RWPE2 (cell line): ENCODE measurements around the gene ELF1.

Experiments used
- ATAC-seq: fragments of 200-7000 bp; cut with Tn5 transposase; 3 replicates; pipeline ENCODE4 v1.9.1; 2021; ENCODE audit warnings: low read depth
- DNase-seq: peaks from one replicate; pipeline ENCODE4 v3.0.0-alpha.2; 2020; ENCODE audit warnings: low spot score
- H3K27ac ChIP-seq: fragments of 450-650 bp; 2 replicates; pipeline ENCODE4 v1.5.1; 2017; ENCODE audit warnings: mild to moderate bottlenecking; ENCODE audit not compliant: poor library complexity, severe bottlenecking
- H3K27me3 ChIP-seq: fragments of 250-450 bp; sonication (Bioruptor Pico); 2 replicates; pipeline ENCODE4 v1.5.1; 2021; ENCODE audit warnings: mild to moderate bottlenecking, moderate library complexity; ENCODE audit not compliant: insufficient read depth, poor library complexity, severe bottlenecking
- H3K36me3 ChIP-seq: fragments of 250-450 bp; sonication (Bioruptor Pico); 2 replicates; pipeline ENCODE4 v1.5.1; 2020; ENCODE audit warnings: low read depth, mild to moderate bottlenecking, moderate library complexity
- H3K4me1 ChIP-seq: fragments of 250-450 bp; sonication (Bioruptor Pico); 2 replicates; pipeline ENCODE4 v1.5.1; 2021; ENCODE audit warnings: mild to moderate bottlenecking, moderate library complexity; ENCODE audit not compliant: insufficient read depth, poor library complexity, severe bottlenecking
- H3K4me3 ChIP-seq: fragments of 250-450 bp; sonication (Bioruptor Pico); 2 replicates; pipeline ENCODE4 v1.5.1; 2021; ENCODE audit warnings: mild to moderate bottlenecking, moderate library complexity; ENCODE audit not compliant: severe bottlenecking
- H3K9me3 ChIP-seq: fragments of 250-450 bp; sonication (Bioruptor Pico); 2 replicates; pipeline ENCODE4 v1.5.1; 2021; ENCODE audit warnings: mild to moderate bottlenecking, moderate library complexity; ENCODE audit not compliant: severe bottlenecking
- CTCF ChIP-seq: fragments of 450-650 bp; IDR thresholded peaks from one replicate; pipeline ENCODE4 v1.5.1; 2017; ENCODE audit warnings: mild to moderate bottlenecking, moderate library complexity; ENCODE audit not compliant: poor library complexity, severe bottlenecking

Gene ELF1

GRCh38 chr13:40958655-40959054, 60.5 kb downstream of the ELF1 start:
- H3K27me3 ChIP-seq, result no peaks in the 10 kb centered on the region
- no peak overlapping the region for H3K4me3 ChIP-seq
- H3K4me1 ChIP-seq, result peaks cover 3% of the 10 kb centered on the region
- ATAC-seq (no peak), DNase-seq (no peak)
- TF ChIP-seq CTCF, result no peak
- H3K36me3 ChIP-seq, result peaks cover 28% of the 10 kb centered on the region
- no peak overlapping the region for H3K27ac ChIP-seq
- no peaks in the 10 kb centered on the region for H3K9me3 ChIP-seq

- Histone ChIP-seq H3K36me3 (peaks cover 76% of the 10 kb centered on the region), H3K4me1 (no peaks in the 10 kb centered on the region), H3K4me3 (no peak overlapping the region), H3K27me3 (no peaks in the 10 kb centered on the region), H3K9me3 (no peaks in the 10 kb centered on the region), H3K27ac (no peak overlapping the region)
- no peak for ATAC-seq
- DNase-seq, result no peak
- no peak for TF ChIP-seq CTCF
Observed at GRCh38 chr13:40946485-40946884, 72.6 kb downstream of the ELF1 start.

GRCh38 chr13:40943073-40943472, 76.0 kb downstream of the ELF1 start:
- no peak overlapping the region for H3K27ac ChIP-seq
- H3K9me3 ChIP-seq, result peaks cover 2% of the 10 kb centered on the region
- H3K4me3 ChIP-seq, result no peak overlapping the region
- no peaks in the 10 kb centered on the region for H3K4me1 ChIP-seq
- peaks cover 76% of the 10 kb centered on the region for H3K36me3 ChIP-seq
- H3K27me3 ChIP-seq, result no peaks in the 10 kb centered on the region
- DNase-seq (no peak), ATAC-seq (no peak)
- no peak for TF ChIP-seq CTCF

GRCh38 chr13:40941581-40941980, 77.5 kb downstream of the ELF1 start:
- H3K4me3 ChIP-seq, result no peak overlapping the region
- no peaks in the 10 kb centered on the region for H3K27me3 ChIP-seq
- H3K4me1 ChIP-seq, result no peaks in the 10 kb centered on the region
- H3K9me3 ChIP-seq, result peaks cover 2% of the 10 kb centered on the region
- no peak for TF ChIP-seq CTCF
- ATAC-seq, result no peak
- no peak for DNase-seq
- H3K27ac ChIP-seq, result no peak overlapping the region
- H3K36me3 ChIP-seq, result peaks cover 75% of the 10 kb centered on the region

- no peak overlapping the region for H3K27ac ChIP-seq
- H3K4me3 ChIP-seq, result no peak overlapping the region
- TF ChIP-seq CTCF, result no peak
- DNase-seq (no peak), ATAC-seq (no peak)
- peaks cover 71% of the 10 kb centered on the region for H3K36me3 ChIP-seq
- peaks cover 2% of the 10 kb centered on the region for H3K9me3 ChIP-seq
- H3K27me3 ChIP-seq, result no peaks in the 10 kb centered on the region
- no peaks in the 10 kb centered on the region for H3K4me1 ChIP-seq
Observed at GRCh38 chr13:40940841-40941240, 78.3 kb downstream of the ELF1 start.
